ENCODE data around the gene KIF4A.

DNA sequence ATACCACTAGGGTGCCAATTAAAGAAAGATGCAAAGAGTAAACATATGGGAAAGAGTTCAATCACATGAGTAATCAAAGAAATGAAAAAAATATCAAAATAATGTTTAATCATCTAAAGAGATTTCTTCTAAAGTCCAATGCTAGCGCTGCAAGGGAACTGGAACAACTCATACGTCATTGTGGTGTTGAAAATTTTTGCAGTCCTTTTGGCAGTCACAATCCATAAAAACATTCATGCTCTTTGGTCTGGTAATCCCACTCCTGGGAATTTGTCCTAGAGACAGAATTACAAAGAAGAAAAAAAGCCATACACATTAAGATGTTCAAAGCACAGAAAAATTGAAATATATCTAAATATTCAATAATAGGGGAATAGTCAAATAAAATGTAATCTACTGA lies 34.5 kb upstream of the KIF4A start:
- TF ChIP-seq CTCF (IDR thresholded peaks at IDR 0.05; ENCODE audit: insufficient read depth, low read depth, low read length) (no peak), EZH2 (IDR thresholded peaks at IDR 0.05; ENCODE audit: insufficient read depth, low read length) (no peak)

All from astrocyte (in vitro differentiated cells and primary cell).